Right lobe of liver (tissue), 6 donors: Measurements from ENCODE around the gene MTHFD2L. TPM values are rescaled to one million over a fixed set of nuclear protein-coding genes. Genes with fewer than 3 reads are reported as not detected.

Experiments used
- ATAC-seq, 4 donors: fragments of 200-7000 bp; cut with Tn5 transposase; one replicate each; pipeline ENCODE4 v1.9.1; 2020; ENCODE audit warnings: mild to moderate bottlenecking in 4 of 4, moderate library complexity in 4 of 4
- DNase-seq, 3 donors: peaks; one replicate each; pipeline ENCODE4 v3.0.0-alpha.2; 2020
- H3K27ac ChIP-seq, 3 donors: fragments of 200-600 bp; one replicate each; pipeline ENCODE4 v1.8.0; 2022
- H3K27me3 ChIP-seq, 2 donors: fragments of 200-600 bp; one replicate each; pipeline ENCODE4 v1.8.0; 2022
- H3K36me3 ChIP-seq, 4 donors: fragments of 200-600 bp; sonication (generic) in 1 of 4; one replicate each; pipeline versions ENCODE4 v1.5.1 to v1.8.0; 2017 to 2022; ENCODE audit warnings: control low read depth in 1 of 4
- H3K4me1 ChIP-seq, 4 donors: fragments of 200-600 bp; sonication (generic) in 1 of 4; one replicate each; pipeline versions ENCODE4 v1.5.1 to v1.8.0; 2017 to 2022; ENCODE audit warnings: control low read depth in 1 of 4
- H3K4me3 ChIP-seq, 3 donors: fragments of 200-600 bp; one replicate each; pipeline ENCODE4 v1.8.0; 2022
- H3K9me3 ChIP-seq, 4 donors: fragments of 200-600 bp; sonication (generic) in 1 of 4; one replicate each; pipeline versions ENCODE4 v1.5.1 to v1.8.0; 2017 to 2022; ENCODE audit warnings: control low read depth in 1 of 4
- POLR2A ChIP-seq: fragments of 450-650 bp; IDR thresholded peaks from one replicate; pipeline ENCODE4 v1.6.1; 2017; ENCODE audit warnings: antibody characterized with exemption, mild to moderate bottlenecking
- WGBS: methylation state at CpG from one replicate; pipeline ENCODE4 v1.1.6; 2018; ENCODE audit warnings: low coverage, low lambda C conversion rate; ENCODE audit not compliant: insufficient coverage; ENCODE audit errors: missing lambda C conversion rate; 5-methylcytosine and 5-hydroxymethylcytosine counted together
- intact Hi-C, 2 donors: fragments of 100-400 bp; cut with DNase I; formaldehyde crosslinking; loops; one replicate each; pipeline versions ENCODE4 v1.11.2 to v1.14.1; 2022
- total RNA-seq, 6 experiments: library from RNA; depleted of rRNA in 2 of 6; stranded (reverse); fragments of >200 nt in 2 of 6; fragmentation: NEBNext Ultra II Directional in 3 of 6; extraction: Animal tissue kit (Norgen Biotek cat#: 25700) in 3 of 6; gene quantifications; one replicate each; pipeline versions ENCODE4 v1.1.0 to v1.2.4, GENCODE V29; 2016 to 2023
- TF ChIP-seq, protein P1 (sequence below), 4 donors: fragments of 200-600 bp in 3 of 4; fragments of 450-650 bp in 1 of 4; IDR thresholded peaks; one replicate each; pipeline versions ENCODE4 v1.5.1 to v1.8.0; 2016 to 2022; ENCODE audit warnings: antibody characterized with exemption in 4 of 4, mild to moderate bottlenecking in 2 of 4
- donor health status: DM: no; HTN: yes; CAD: no.
- donor health status: DM: no; HTN: no; CAD: no.
- donor health status: DM: no; HTN: no; CAD: no.
- donor health status: DM: no; HTN: yes; CAD: no.
- donor health status: DM: no; HTN: yes; CAD: no.

The MTHFD2L gene
- total RNA-seq, 6 experiments from 2014 or later: 18.8 to 45.5 (median 26.5) TPM

DNA sequence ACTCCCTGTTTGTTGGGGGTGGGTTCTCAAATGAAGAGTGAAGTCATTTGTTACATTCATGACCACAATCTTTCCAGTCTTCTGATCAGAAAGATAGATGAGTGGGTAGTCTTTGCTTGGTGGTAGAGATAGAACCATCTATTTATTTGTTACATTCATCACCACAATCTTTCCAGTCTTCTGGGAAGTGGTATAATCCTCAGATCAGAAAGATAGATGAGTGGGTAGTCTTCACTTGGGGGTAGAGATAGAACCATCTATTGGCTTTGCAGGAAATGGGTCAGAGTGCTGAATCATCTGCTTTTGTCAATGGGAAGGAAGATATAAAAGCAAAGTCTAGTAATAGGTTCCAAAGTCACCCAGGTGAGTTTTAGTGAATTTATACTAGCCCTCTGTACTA, 86.1 kb downstream of the MTHFD2L start:
- Histone ChIP-seq H3K9me3 (no peaks in the 10 kb centered on the region), H3K27ac (no peak overlapping the region), H3K4me1 (no peaks in the 10 kb centered on the region), H3K4me3 (no peak overlapping the region), H3K27me3 (no peaks in the 10 kb centered on the region), H3K36me3 (no peaks in the 10 kb centered on the region)
- ATAC-seq (no peak), DNase-seq (no peak)
- intact Hi-C loops: no loop called here
- TF ChIP-seq, protein P1, sequence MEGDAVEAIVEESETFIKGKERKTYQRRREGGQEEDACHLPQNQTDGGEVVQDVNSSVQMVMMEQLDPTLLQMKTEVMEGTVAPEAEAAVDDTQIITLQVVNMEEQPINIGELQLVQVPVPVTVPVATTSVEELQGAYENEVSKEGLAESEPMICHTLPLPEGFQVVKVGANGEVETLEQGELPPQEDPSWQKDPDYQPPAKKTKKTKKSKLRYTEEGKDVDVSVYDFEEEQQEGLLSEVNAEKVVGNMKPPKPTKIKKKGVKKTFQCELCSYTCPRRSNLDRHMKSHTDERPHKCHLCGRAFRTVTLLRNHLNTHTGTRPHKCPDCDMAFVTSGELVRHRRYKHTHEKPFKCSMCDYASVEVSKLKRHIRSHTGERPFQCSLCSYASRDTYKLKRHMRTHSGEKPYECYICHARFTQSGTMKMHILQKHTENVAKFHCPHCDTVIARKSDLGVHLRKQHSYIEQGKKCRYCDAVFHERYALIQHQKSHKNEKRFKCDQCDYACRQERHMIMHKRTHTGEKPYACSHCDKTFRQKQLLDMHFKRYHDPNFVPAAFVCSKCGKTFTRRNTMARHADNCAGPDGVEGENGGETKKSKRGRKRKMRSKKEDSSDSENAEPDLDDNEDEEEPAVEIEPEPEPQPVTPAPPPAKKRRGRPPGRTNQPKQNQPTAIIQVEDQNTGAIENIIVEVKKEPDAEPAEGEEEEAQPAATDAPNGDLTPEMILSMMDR (IDR thresholded peaks at IDR 0.05): no peak
- TF ChIP-seq POLR2A: no peak

DNA sequence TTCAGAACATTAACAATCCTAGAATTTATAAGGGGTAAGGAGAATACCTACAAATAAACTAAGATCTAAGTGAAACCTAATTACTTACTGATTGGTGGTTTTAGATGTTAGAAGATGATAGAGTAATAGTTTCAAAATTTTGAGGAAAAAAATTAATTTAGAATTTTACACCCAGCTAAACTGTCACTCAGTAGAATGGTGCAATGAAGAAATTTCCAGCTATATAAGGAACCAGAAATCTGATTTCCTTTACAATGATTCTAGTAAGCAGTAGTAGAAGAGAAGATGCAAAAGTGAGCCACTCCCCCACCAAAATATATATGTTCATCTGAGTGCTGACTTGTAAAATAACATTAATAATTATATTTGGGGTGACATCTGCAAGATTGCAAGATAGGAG, 95.0 kb downstream of the MTHFD2L start:
- ATAC-seq (no peak), DNase-seq (no peak)
- TF ChIP-seq POLR2A: no peak
- TF ChIP-seq, protein P1 (IDR thresholded peaks at IDR 0.05): no peak
- Histone ChIP-seq H3K4me3 (no peak overlapping the region), H3K27ac (no peak overlapping the region), H3K27me3 (no peaks in the 10 kb centered on the region), H3K9me3 (peaks cover 0 to 3% (median 0%) of the 10 kb centered on the region in 4 donors), H3K36me3 (peaks cover 0 to 2% (median 0%) of the 10 kb centered on the region in 4 donors), H3K4me1 (no peaks in the 10 kb centered on the region)
- intact Hi-C loops: no loop called here

DNA sequence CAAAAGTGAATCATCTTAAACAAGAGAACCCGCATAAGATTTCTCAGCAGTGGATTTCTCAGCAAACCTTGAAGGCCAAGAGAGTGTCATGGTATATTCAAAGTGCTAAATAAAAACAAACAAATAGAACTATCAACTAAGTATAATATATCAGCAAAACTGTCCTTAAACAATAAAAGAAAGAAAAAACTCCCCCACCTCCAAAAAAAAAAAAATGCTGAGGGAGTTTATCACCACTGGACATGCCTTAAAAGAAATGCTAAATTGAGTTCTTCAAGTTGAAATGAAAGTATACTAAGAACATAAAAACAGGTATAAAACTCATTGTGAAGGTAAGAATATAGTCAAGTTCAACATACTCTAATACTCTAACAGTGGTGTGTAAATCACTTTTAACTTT, 96.5 kb downstream of the MTHFD2L start:
- Histone ChIP-seq H3K9me3 (peaks cover 0 to 3% (median 0%) of the 10 kb centered on the region in 4 donors), H3K4me3 (no peak overlapping the region), H3K27ac (no peak overlapping the region), H3K36me3 (peaks cover 0 to 2% (median 0%) of the 10 kb centered on the region in 4 donors), H3K27me3 (no peaks in the 10 kb centered on the region), H3K4me1 (no peaks in the 10 kb centered on the region)
- WGBS: no CpG with 5 or more reads among the region's 1 CpG
- TF ChIP-seq POLR2A: no peak
- TF ChIP-seq, protein P1 (IDR thresholded peaks at IDR 0.05): no peak
- DNase-seq (no peak), ATAC-seq (no peak)
- intact Hi-C loops: no loop called here

DNA sequence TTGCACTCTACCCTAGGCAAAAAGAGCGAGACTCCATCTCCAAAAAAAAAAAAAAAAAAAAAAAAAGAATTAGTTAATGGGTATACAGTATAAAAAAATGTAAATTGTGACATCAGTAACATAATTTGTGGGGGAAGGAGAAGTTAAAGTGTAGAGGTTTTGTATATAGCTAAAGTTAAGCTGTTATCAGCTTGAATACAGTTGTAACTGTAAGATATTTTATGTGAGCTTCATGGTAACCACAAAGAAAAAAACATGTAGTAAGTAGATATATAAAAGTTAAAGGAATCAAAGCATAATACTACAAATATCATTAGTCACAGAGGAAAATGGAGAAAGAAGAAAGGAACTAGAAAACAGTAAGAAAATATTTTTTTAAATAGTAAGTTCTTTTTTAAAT, 97.2 kb downstream of the MTHFD2L start:
- no peak for TF ChIP-seq POLR2A
- TF ChIP-seq, protein P1 (IDR thresholded peaks at IDR 0.05): no peak
- 100% methylated on average over 1 of the region's 1 CpG for WGBS
- H3K4me3 ChIP-seq: no peak overlapping the region
- no peaks in the 10 kb centered on the region for H3K4me1 ChIP-seq
- DNase-seq (no peak), ATAC-seq (no peak)
- no peaks in the 10 kb centered on the region for H3K27me3 ChIP-seq
- H3K9me3 ChIP-seq: peaks cover 0 to 3% (median 0%) of the 10 kb centered on the region in 4 donors
- peaks cover 0 to 2% (median 0%) of the 10 kb centered on the region in 4 donors for H3K36me3 ChIP-seq
- no peak overlapping the region for H3K27ac ChIP-seq
- intact Hi-C loops: no loop called here

DNA sequence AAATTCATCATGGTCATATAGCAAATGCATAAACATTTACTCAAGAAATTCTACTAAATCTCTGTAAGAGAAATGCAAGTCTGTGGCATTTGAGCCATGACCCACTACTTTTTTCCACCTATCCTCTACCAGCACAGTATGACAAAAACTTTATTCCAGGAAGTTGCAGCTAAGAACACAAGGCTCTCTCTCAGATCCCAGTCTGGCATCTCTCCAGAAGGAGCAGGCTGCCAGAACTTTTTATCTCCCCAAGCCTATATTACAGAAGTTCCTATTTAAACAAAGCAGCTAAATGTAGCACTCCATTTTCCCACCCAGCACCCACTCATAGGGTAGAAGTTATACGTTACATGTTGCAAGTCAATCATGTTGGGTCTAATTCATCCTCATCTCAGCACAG, 101.0 kb downstream of the MTHFD2L start:
- Histone ChIP-seq H3K36me3 (no peaks in the 10 kb centered on the region), H3K27me3 (no peaks in the 10 kb centered on the region), H3K9me3 (no peaks in the 10 kb centered on the region), H3K4me3 (no peak overlapping the region), H3K4me1 (no peaks in the 10 kb centered on the region), H3K27ac (no peak overlapping the region)
- ATAC-seq (peak in 3 of 4 donors; percentile 25 to 61 (median 32)), DNase-seq (no peak)
- no peak for TF ChIP-seq POLR2A
- TF ChIP-seq, protein P1 (IDR thresholded peaks at IDR 0.05): no peak
- intact Hi-C loops: no loop called here
- 60% methylated on average over 1 of the region's 1 CpG for WGBS
